ENCODE results near the gene STUM. TPM values are rescaled to one million over a fixed set of nuclear protein-coding genes. Genes with fewer than 3 reads are reported as not detected.

STUM gene
- total and polyA plus RNA-seq, 2 of the 8 experiments (the other 6 are each of a cell fraction or from before 2014, with no cell fraction given) = 0.76 to 1.2 TPM

DNA sequence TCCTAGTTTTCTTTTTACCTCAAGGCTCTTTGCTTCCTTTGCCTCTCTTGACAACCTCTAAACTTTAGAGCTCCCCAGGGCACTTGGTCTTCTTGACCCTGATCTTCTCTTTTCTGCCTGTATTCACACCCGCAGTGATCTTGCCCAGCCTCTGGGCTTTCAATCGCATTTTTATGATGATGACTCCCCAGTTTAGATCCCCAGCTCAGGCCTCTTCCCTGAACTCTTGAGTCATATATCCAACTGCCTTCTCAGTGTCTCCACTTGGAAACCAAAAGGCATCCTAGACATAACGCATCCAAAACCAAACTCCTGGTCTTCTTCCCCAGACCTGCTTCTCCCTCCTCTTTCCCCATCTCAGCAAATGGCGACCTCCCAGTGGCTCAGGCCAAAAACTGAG is 6.5 kb downstream of the STUM start:
- no peaks in the 10 kb centered on the region for H3K9me3 ChIP-seq (ENCODE audit: insufficient read depth in 2 of 2, low read depth in 1 of 2, low read length in 1 of 2)
- H3K79me2 ChIP-seq (ENCODE audit: control insufficient read depth in 1 of 2, insufficient read depth in 2 of 2, low read length in 2 of 2) = no peaks in the 10 kb centered on the region
- DNase-seq (ENCODE audit: low read depth in 1 of 2, low spot score in 2 of 2) = no peak
- peaks cover 0 to 5% of the 10 kb centered on the region in 2 experiments for H4K20me1 ChIP-seq (replicated peaks in 1 of 2; ENCODE audit: control insufficient read depth in 1 of 2, insufficient read depth in 2 of 2, low read length in 2 of 2)
- ChIA-PET POLR2A (ENCODE audit: partially characterized antibody) (no interaction called here), CTCF (ENCODE audit: partially characterized antibody) (interaction anchor here (0.9 to 3.4 kb wide), 5 partner anchors 14 to 151 kb away, joined by 3 to 18 read pairs (median 3); no protein-coding TSS in a partner anchor)
- no peak overlapping the region for H3K4me2 ChIP-seq (ENCODE audit: insufficient read depth in 1 of 2, low read depth in 2 of 2, low read length in 2 of 2)
- no peak overlapping the region for H2AK5ac ChIP-seq (ENCODE audit: low read depth, low read length)
- H3K27ac ChIP-seq (ENCODE audit: low read depth, low read length) = no peak overlapping the region
- no peak overlapping the region for H2BK5ac ChIP-seq (ENCODE audit: low read depth, low read length)
- H3K23ac ChIP-seq (ENCODE audit: insufficient read length) = no peak overlapping the region
- no peak overlapping the region for H3K4me3 ChIP-seq (ENCODE audit: extremely low read depth in 1 of 4, insufficient read depth in 2 of 4, low read depth in 3 of 4, low read length in 4 of 4)
- no peak overlapping the region for H2BK12ac ChIP-seq (ENCODE audit: low read depth, low read length)
- H3K23me2 ChIP-seq (ENCODE audit: low read depth, low read length) = peaks cover under 1% of the 10 kb centered on the region; the same call in 1 of the 2 replicates
- TF ChIP-seq TAF1 (IDR thresholded peaks at IDR 0.05; ENCODE audit: low read depth, low read length) = no peak
- no peak for TF ChIP-seq SP2 (IDR thresholded peaks at IDR 0.05; ENCODE audit: low read length)
- no peak for TF ChIP-seq SP4 (IDR thresholded peaks at IDR 0.05; ENCODE audit: low read length)
- no peak overlapping the region for H4K8ac ChIP-seq (ENCODE audit: extremely low read depth, insufficient read depth, low read length)
- no peak for FAIRE-seq
- no peak overlapping the region for H2AFZ ChIP-seq (ENCODE audit: low read length)
- no peak overlapping the region for H2BK15ac ChIP-seq (ENCODE audit: low read length)
- 87% methylated on average over 4 of the region's 4 CpGs; no CpG with 5 or more reads in 1 of the 2 experiments for WGBS, 2 experiments (ENCODE audit: extremely low coverage in 1 of 2, insufficient coverage in 1 of 2, insufficient read length in 1 of 2, insufficient replicate concordance in 2 of 2, low coverage in 1 of 2, low lambda C conversion rate in 2 of 2, missing lambda C conversion rate in 1 of 2)
- no peaks in the 10 kb centered on the region for H3K79me1 ChIP-seq (ENCODE audit: low read depth, low read length)
- H3K4me1 ChIP-seq (replicated peaks in 1 of 4; ENCODE audit: control insufficient read depth in 3 of 4, insufficient read depth in 4 of 4, low read length in 3 of 4) = peaks cover 3 to 9% (median 5%) of the 10 kb centered on the region in 4 experiments
- H3K36me3 ChIP-seq (ENCODE audit: control insufficient read depth in 2 of 4, insufficient read depth in 4 of 4, low read length in 3 of 4) = no peaks in the 10 kb centered on the region
- H3K4ac ChIP-seq (replicated peaks; ENCODE audit: insufficient read length, low read depth, low read length) = no peak overlapping the region
- no peak overlapping the region for H2BK120ac ChIP-seq (replicated peaks; ENCODE audit: low read depth, low read length)
- H4K91ac ChIP-seq (replicated peaks; ENCODE audit: insufficient read length, low read length) = no peak overlapping the region
- H2BK20ac ChIP-seq (ENCODE audit: low read length) = no peak overlapping the region
- no peak overlapping the region for H4K5ac ChIP-seq (ENCODE audit: insufficient read length, low read depth, low read length)
- no peak overlapping the region for H3K56ac ChIP-seq (replicated peaks; ENCODE audit: insufficient read length, low read depth, low read length)
- H3K14ac ChIP-seq (ENCODE audit: insufficient read length) = no peak overlapping the region
- no peak overlapping the region for H3K18ac ChIP-seq (ENCODE audit: extremely low read depth, low read length)
- peaks cover 0 to 9% (median 9%) of the 10 kb centered on the region in 4 experiments; a peak in 6 of 7 replicates for H3K27me3 ChIP-seq (replicated peaks in 1 of 4; ENCODE audit: control insufficient read depth in 3 of 4, extremely low read depth in 1 of 4, insufficient read depth in 3 of 4, low read length in 3 of 4)
- no peak overlapping the region for H3K9ac ChIP-seq (replicated peaks in 1 of 4; ENCODE audit: extremely low read depth in 1 of 4, low read depth in 3 of 4, low read length in 3 of 4)

Data from H1 (cell line).